Esophagus squamous epithelium (tissue), 4 donors: Measurements from ENCODE around the gene SIL1.

Experiments used
- CTCF ChIP-seq, 6 experiments: fragments of 450-650 bp in 4 of 6; fragments of 200-600 bp in 2 of 6; sonication (generic) in 2 of 6; IDR thresholded peaks; one replicate each; pipeline ENCODE4 v1.5.1; 2016 to 2019; ENCODE audit warnings: antibody characterized with exemption in 6 of 6, mild to moderate bottlenecking in 4 of 6, moderate library complexity in 4 of 6
- POLR2A ChIP-seq, 4 donors: fragments of 450-650 bp; IDR thresholded peaks; one replicate each; pipeline ENCODE4 v1.6.1; 2017; ENCODE audit warnings: antibody characterized with exemption in 4 of 4, mild to moderate bottlenecking in 4 of 4, moderate library complexity in 3 of 4

DNA sequence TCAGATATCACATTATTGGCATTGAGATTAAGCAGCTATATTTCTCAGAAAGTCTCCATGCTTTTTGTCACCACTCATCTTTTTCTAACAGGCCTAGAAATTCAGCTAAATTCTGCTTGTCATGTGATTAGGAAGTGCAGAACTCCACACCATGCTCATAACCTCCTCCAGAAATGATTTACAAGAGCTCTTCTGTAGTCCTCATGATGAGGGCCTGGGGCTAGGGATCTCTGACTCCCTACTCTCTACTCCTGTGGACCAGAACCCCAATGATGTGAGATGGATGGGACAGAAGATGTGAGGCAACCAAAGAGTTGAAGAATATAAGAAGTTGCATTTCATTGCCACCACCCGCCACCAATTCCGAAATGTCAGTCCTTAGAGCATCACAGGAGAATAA, 16.5 kb upstream of the SIL1 start:
- TF ChIP-seq CTCF (IDR thresholded peaks at IDR 0.05) (no peak), POLR2A (IDR thresholded peaks at IDR 0.05) (no peak)
